Measurements from ENCODE around the gene ZSWIM2. TPM values are rescaled to one million over a fixed set of nuclear protein-coding genes. Genes with fewer than 3 reads are reported as not detected.

ZSWIM2 gene
- total RNA-seq, 4 donors from 2014 or later: not detected

DNA sequence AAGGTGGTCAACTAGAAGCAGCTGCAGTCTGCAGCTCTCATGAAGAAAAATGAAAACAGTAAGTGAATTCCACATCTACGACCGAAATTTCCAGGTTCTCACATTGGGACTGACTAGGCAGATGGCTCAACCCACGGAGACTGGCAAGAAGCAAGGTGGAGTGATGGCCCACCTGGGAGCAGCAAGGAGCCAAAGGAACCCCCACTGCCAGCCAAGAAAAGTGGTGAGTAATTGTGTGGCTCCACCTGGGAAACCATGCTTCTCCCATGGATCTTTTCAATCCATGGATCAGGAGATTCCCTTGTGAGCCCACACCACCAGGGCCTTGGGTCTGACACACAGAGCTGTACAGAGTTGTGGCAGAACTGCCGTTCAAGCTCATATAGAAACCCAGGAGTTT lies 64.0 kb downstream of the ZSWIM2 start:
- H3K4me1 ChIP-seq: no peaks in the 10 kb centered on the region
- H3K36me3 ChIP-seq: no peaks in the 10 kb centered on the region
- H3K4me3 ChIP-seq: no peak overlapping the region
- TF ChIP-seq EP300 (IDR thresholded peaks at IDR 0.05) (no peak), POLR2A (IDR thresholded peaks at IDR 0.05) (no peak)
- TF ChIP-seq, protein P1, sequence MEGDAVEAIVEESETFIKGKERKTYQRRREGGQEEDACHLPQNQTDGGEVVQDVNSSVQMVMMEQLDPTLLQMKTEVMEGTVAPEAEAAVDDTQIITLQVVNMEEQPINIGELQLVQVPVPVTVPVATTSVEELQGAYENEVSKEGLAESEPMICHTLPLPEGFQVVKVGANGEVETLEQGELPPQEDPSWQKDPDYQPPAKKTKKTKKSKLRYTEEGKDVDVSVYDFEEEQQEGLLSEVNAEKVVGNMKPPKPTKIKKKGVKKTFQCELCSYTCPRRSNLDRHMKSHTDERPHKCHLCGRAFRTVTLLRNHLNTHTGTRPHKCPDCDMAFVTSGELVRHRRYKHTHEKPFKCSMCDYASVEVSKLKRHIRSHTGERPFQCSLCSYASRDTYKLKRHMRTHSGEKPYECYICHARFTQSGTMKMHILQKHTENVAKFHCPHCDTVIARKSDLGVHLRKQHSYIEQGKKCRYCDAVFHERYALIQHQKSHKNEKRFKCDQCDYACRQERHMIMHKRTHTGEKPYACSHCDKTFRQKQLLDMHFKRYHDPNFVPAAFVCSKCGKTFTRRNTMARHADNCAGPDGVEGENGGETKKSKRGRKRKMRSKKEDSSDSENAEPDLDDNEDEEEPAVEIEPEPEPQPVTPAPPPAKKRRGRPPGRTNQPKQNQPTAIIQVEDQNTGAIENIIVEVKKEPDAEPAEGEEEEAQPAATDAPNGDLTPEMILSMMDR (IDR thresholded peaks at IDR 0.05): no peak
- no peak overlapping the region for H3K27ac ChIP-seq
- no peaks in the 10 kb centered on the region for H3K27me3 ChIP-seq
- peaks cover 0 to 45% (median 3%) of the 10 kb centered on the region in 4 donors for H3K9me3 ChIP-seq
- no peak for DNase-seq (ENCODE audit: low spot score in 2 of 2)
- WGBS, 2 donors: 83 to 87% methylated on average over 4 of the region's 4 CpGs

DNA sequence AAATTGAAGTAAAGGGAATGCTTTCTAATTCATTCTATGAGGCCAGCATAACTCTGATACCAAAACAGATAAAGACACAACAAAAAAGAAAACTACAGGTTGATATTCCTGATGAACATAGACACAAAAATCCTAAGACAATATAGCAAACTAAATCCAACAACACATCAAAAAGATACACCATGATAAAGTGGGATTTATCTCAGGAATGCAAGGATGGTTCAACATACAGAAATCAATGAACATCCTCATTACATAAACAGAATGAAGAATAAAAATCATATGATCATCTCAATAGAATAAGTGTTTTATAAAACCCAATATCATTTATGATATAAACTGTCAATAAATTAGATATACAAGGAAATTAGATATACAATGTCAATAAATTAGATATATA lies 65.7 kb downstream of the ZSWIM2 start:
- H3K9me3 ChIP-seq: peaks cover 0 to 33% (median 2%) of the 10 kb centered on the region in 4 donors
- TF ChIP-seq EP300 (IDR thresholded peaks at IDR 0.05): no peak
- TF ChIP-seq POLR2A (IDR thresholded peaks at IDR 0.05): no peak
- TF ChIP-seq, protein P1 (IDR thresholded peaks at IDR 0.05): no peak
- H3K36me3 ChIP-seq: no peaks in the 10 kb centered on the region
- no peak for DNase-seq (ENCODE audit: low spot score in 2 of 2)
- no peak overlapping the region for H3K27ac ChIP-seq
- no peaks in the 10 kb centered on the region for H3K4me1 ChIP-seq
- H3K27me3 ChIP-seq: no peaks in the 10 kb centered on the region
- H3K4me3 ChIP-seq: no peak overlapping the region

DNA sequence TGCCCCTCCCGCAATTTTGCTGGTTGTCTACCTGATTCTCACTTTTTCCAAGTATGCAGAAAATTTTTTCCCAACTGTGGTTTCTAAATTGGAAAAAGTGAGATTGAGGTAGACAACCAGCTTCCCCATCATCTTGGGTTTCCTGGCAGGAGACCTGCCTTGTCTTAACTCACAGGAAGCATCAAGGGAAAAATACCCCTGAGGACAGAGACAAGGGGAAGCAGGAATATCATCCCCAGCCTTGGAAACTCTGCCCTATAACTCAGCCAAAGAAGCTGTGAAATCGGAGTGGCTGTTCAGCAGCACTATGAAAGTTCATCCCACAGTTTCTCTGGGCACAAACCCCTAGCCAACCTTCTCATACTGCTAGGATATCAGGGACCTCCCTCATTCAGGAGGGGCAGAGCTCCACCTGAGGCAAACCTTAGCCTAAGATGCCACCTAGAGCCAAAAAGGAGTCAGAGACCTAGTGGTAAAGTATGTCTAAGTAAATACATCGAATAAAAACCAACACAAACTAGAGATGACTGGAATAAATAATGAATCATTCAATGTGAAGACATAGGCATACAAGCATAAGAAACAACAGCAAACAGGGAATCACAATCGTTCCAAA lies 68.2 kb downstream of the ZSWIM2 start:
- DNase-seq (ENCODE audit: low spot score in 2 of 2): no peak
- TF ChIP-seq POLR2A (IDR thresholded peaks at IDR 0.05) (no peak), EP300 (IDR thresholded peaks at IDR 0.05) (no peak)
- TF ChIP-seq, protein P1 (IDR thresholded peaks at IDR 0.05): no peak
- H3K27ac ChIP-seq: no peak overlapping the region
- peaks cover 0 to 30% (median 2%) of the 10 kb centered on the region in 4 donors for H3K9me3 ChIP-seq
- no peaks in the 10 kb centered on the region for H3K27me3 ChIP-seq
- H3K4me1 ChIP-seq: no peaks in the 10 kb centered on the region
- WGBS, 2 donors: 55 to 65% methylated on average over 4 of the region's 4 CpGs
- no peaks in the 10 kb centered on the region for H3K36me3 ChIP-seq
- no peak overlapping the region for H3K4me3 ChIP-seq

Other genes starting within 250 kb of the ZSWIM2 start
- 1 to 10 TPM; 6.3 to 9.6 (median 7.6) TPM for gene FAM171B, start 155.1 kb downstream of the ZSWIM2 start, total RNA-seq

Measured in tibial nerve (tissue), 4 donors.